SK-N-SH (cell line): Measurements from ENCODE around the gene ZNF628. TPM values are rescaled to one million over a fixed set of nuclear protein-coding genes. Genes with fewer than 3 reads are reported as not detected.

ENCODE experiments used
- CTCF ChIA-PET: fragments of 300-600, 350-600 bp; formaldehyde crosslinking; extraction: SDS; loops from one replicate; lab custom pipeline; 2021; lab: Yijun Ruan, JAX
- POLR2A ChIA-PET: fragments of 350-600 bp; sonication (Branson Sonifier 250); formaldehyde crosslinking; extraction: SDS; loops from one replicate; lab custom pipeline; 2020; ENCODE audit warnings: antibody characterized with exemption, inconsistent platforms; lab: Yijun Ruan, JAX
- DNase-seq: peaks from one replicate; pipeline ENCODE4 v3.0.0; 2012
- H2AFZ ChIP-seq: fragments of 200-600 bp; sonication (generic); 2 replicates; pipeline ENCODE4 v1.8.1; 2016; ENCODE audit warnings: antibody characterized with exemption, mild to moderate bottlenecking, low read depth
- H3F3A ChIP-seq: fragments of 200-600 bp; sonication (generic); replicated peaks from 2 replicates; pipeline ENCODE3; 2016; ENCODE audit warnings: antibody characterized with exemption, mild to moderate bottlenecking; ENCODE audit not compliant: insufficient read depth
- H3K27ac ChIP-seq, 2 experiments: fragments of 200-500 bp in 1 of 2; fragments of 200-600 bp in 1 of 2; sonication (Bioruptor generic) in 1 of 2; sonication (generic), shearing (Covaris generic) in 1 of 2; 2 replicates each; pipeline versions ENCODE4 v1.5.1 to v1.6.1; 2014 to 2016; ENCODE audit warnings: low read depth in 2 of 2, inconsistent platforms in 1 of 2, low read length in 1 of 2, mild to moderate bottlenecking in 1 of 2, mixed read lengths in 1 of 2
- H3K27me3 ChIP-seq: fragments of 200-600 bp; sonication (generic), shearing (Covaris generic); 2 replicates; pipeline ENCODE4 v1.6.1; 2016; ENCODE audit warnings: mixed run types; ENCODE audit not compliant: insufficient read depth
- H3K36me3 ChIP-seq, 2 experiments: fragments of 200-500 bp in 1 of 2; fragments of 200-600 bp in 1 of 2; sonication (Bioruptor generic) in 1 of 2; sonication (generic) in 1 of 2; replicated peaks in 1 of 2; 2 replicates each; pipeline versions ENCODE3 to v1.5.1; 2014 to 2016; ENCODE audit warnings: low read length in 1 of 2, mild to moderate bottlenecking in 1 of 2; ENCODE audit not compliant: insufficient read depth in 2 of 2, control insufficient read depth in 1 of 2
- H3K4me1 ChIP-seq, 2 experiments: fragments of 200-500 bp in 1 of 2; fragments of 200-600 bp in 1 of 2; sonication (Bioruptor generic) in 1 of 2; sonication (generic), shearing (Covaris generic) in 1 of 2; 2 replicates each; pipeline versions ENCODE4 v1.5.1 to v1.6.1; 2014 to 2016; ENCODE audit warnings: low read depth in 1 of 2, low read length in 1 of 2, mixed run types in 1 of 2; ENCODE audit not compliant: insufficient read depth in 2 of 2, control insufficient read depth in 1 of 2
- H3K4me2 ChIP-seq: fragments of 200-600 bp; sonication (generic), shearing (Covaris generic); 2 replicates; pipeline ENCODE4 v1.6.1; 2017; ENCODE audit warnings: mixed run types
- H3K4me3 ChIP-seq, 2 experiments: fragments of 200-500 bp in 1 of 2; fragments of 200-600 bp in 1 of 2; sonication (Bioruptor generic) in 1 of 2; sonication (generic), shearing (Covaris generic) in 1 of 2; 2 replicates each; pipeline versions ENCODE4 v1.5.1 to v1.8.1; 2014 to 2016; ENCODE audit warnings: low read depth in 2 of 2, inconsistent platforms in 1 of 2, low read length in 1 of 2, mild to moderate bottlenecking in 1 of 2, mixed read lengths in 1 of 2, moderate library complexity in 1 of 2
- H3K79me2 ChIP-seq: fragments of 200-600 bp; sonication (generic); 2 replicates; pipeline ENCODE4 v1.8.1; 2017; ENCODE audit warnings: mild to moderate bottlenecking; ENCODE audit not compliant: insufficient read depth
- H3K9ac ChIP-seq: fragments of 200-600 bp; sonication (generic); 2 replicates; pipeline ENCODE4 v1.6.1; 2017; ENCODE audit warnings: mixed run types
- H3K9me2 ChIP-seq: fragments of 200-600 bp; sonication (generic); 2 replicates; pipeline ENCODE4 v1.6.1; 2017; ENCODE audit warnings: mixed run types
- H3K9me3 ChIP-seq: fragments of 200-600 bp; sonication (generic); 2 replicates; pipeline ENCODE4 v1.6.1; 2017; ENCODE audit warnings: mixed run types, mild to moderate bottlenecking, moderate library complexity
- H4K20me1 ChIP-seq: fragments of 200-600 bp; sonication (generic); 2 replicates; pipeline ENCODE4 v1.6.1; 2017; ENCODE audit warnings: mild to moderate bottlenecking, mixed run types; ENCODE audit not compliant: insufficient read depth
- EZH2phosphoT487 ChIP-seq: fragments of 200-600 bp; sonication (generic); IDR thresholded peaks from 2 replicates; pipeline ENCODE4 v1.6.1; 2017; ENCODE audit warnings: low read depth, mixed run types, mild to moderate bottlenecking, antibody characterized with exemption, moderate library complexity, borderline replicate concordance
- FOSL2 ChIP-seq: IDR thresholded peaks from 2 replicates; pipeline ENCODE4 v1.4.0; 2012; ENCODE audit warnings: low read depth, mild to moderate bottlenecking, moderate library complexity, borderline replicate concordance
- FOXJ3 ChIP-seq: sonication (generic); formaldehyde crosslinking; IDR thresholded peaks from 2 replicates; pipeline ENCODE4 v1.5.1; 2020; ENCODE audit warnings: mild to moderate bottlenecking, missing genetic modification reagents
- FOXM1 ChIP-seq: IDR thresholded peaks from 2 replicates; pipeline ENCODE4 v1.4.0; 2012; ENCODE audit warnings: low read depth, mild to moderate bottlenecking
- GATA2 ChIP-seq: sonication (generic); formaldehyde crosslinking; IDR thresholded peaks from 2 replicates; pipeline ENCODE4 v1.5.0; 2020; ENCODE audit warnings: mild to moderate bottlenecking, missing genetic modification reagents
- IRF3 ChIP-seq: fragments of 150-350 bp; IDR thresholded peaks from 2 replicates; pipeline ENCODE4 v1.6.1; 2016; ENCODE audit warnings: mild to moderate bottlenecking, low read depth, low read length
- MEF2A ChIP-seq: IDR thresholded peaks from 2 replicates; pipeline ENCODE4 v1.4.0; 2012; ENCODE audit warnings: low read depth, borderline replicate concordance
- NFIC ChIP-seq: IDR thresholded peaks from 2 replicates; pipeline ENCODE4 v1.4.0; 2012; ENCODE audit warnings: borderline replicate concordance
- PBX3 ChIP-seq: IDR thresholded peaks from 2 replicates; pipeline ENCODE4; 2012
- POLR2AphosphoS5 ChIP-seq: IDR thresholded peaks from 2 replicates; pipeline ENCODE4 v1.6.1; 2012; ENCODE audit warnings: low read depth, low read length
- RCOR1 ChIP-seq: fragments of 150-350 bp; IDR thresholded peaks from 2 replicates; pipeline ENCODE4 v1.6.1; 2017; ENCODE audit warnings: antibody characterized with exemption, low read length
- REST ChIP-seq: IDR thresholded peaks from 2 replicates; pipeline ENCODE4 v1.6.1; 2012; ENCODE audit warnings: mild to moderate bottlenecking, low read depth, low read length, moderate library complexity
- RFX5 ChIP-seq: IDR thresholded peaks from 2 replicates; pipeline ENCODE4 v1.6.1; 2012; ENCODE audit warnings: mild to moderate bottlenecking, improper control_type of control experiment, low read length
- RXRA ChIP-seq: IDR thresholded peaks from 2 replicates; pipeline ENCODE4 v1.4.0; 2012; ENCODE audit warnings: low read depth, mild to moderate bottlenecking, borderline replicate concordance
- SIN3A ChIP-seq: IDR thresholded peaks from 2 replicates; pipeline ENCODE4 v1.6.1; 2012; ENCODE audit warnings: low read depth, mild to moderate bottlenecking, low read length, moderate library complexity, borderline replicate concordance
- TAF1 ChIP-seq: IDR thresholded peaks from 2 replicates; pipeline ENCODE4 v1.6.1; 2012; ENCODE audit warnings: low read depth, mild to moderate bottlenecking, low read length, moderate library complexity, borderline replicate concordance
- TCF12 ChIP-seq: IDR thresholded peaks from 2 replicates; pipeline ENCODE4 v1.4.0; 2012
- WGBS: methylation state at CpG from one replicate; pipeline ENCODE4 v1.1.6; 2017; ENCODE audit warnings: low lambda C conversion rate; 5-methylcytosine and 5-hydroxymethylcytosine counted together
- polyA plus RNA-seq, 3 experiments: library from polyadenylated mRNA; depleted of rRNA; stranded (reverse); fragments of >200 nt; gene quantifications; 2 replicates each; pipeline ENCODE4 v1.2.3, GENCODE V29; 2012

ZNF628 gene
- polyA plus RNA-seq, 1 of the 3 experiments (the other 2 are of a cell fraction): 1.6 TPM

DNA sequence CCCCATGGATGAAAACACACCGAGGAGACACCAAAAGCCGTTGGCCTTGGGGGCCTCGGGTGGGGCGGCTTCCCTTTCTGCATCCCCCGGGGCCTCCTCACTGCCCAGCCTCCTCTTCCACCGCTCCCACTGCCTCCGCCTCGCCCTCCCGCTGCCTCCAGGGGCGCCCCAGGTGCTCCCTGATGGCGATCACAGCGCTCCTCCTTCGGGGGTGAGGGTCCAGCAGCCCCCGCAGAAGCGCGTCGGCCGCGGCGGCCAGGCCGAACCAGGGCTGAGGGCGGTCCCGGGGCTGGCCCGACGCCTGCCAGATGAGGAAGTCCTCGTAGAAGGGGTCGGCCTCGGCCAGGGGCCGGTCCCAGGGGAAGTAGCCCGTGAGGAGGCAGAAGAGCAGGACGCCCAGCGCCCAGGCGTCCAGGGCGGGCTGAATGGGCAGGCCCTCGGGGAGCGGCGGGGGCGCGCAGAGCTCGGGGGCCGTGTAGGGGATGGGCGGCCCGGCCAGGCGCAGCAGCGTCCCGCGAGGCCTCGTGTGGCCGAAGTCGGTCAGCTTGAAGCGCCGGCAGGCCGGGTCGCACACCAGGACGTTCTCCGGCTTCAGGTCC, 53.3 kb downstream of the ZNF628 start (continued):
- TF ChIP-seq REST (no peak), RFX5 (no peak), TCF12 (no peak), SIN3A (no peak)

GRCh38 chr19:55530996-55531395, 54.6 kb downstream of the ZNF628 start:
- no peak overlapping the region for H3K27ac ChIP-seq
- no peaks in the 10 kb centered on the region for H3K9me3 ChIP-seq
- CTCF ChIA-PET: interaction anchor here (1.6 kb wide), 1 partner anchor 27 kb away, joined by 9 read pairs; no protein-coding TSS in a partner anchor
- H3K4me3 ChIP-seq: no peak overlapping the region
- H2AFZ ChIP-seq: no peak overlapping the region
- no peak overlapping the region for H3K9ac ChIP-seq
- no peak for DNase-seq
- no peak for TF ChIP-seq FOSL2
- TF ChIP-seq TAF1: no peak
- no peak for TF ChIP-seq RXRA
- TF ChIP-seq PBX3: no peak
- no peak for TF ChIP-seq EZH2phosphoT487
- TF ChIP-seq GATA2 (CRISPR knock-in tag): no peak
- no peak for TF ChIP-seq FOXJ3 (CRISPR knock-in tag)
- TF ChIP-seq TCF12: no peak
- TF ChIP-seq IRF3: no peak
- no peak for TF ChIP-seq FOXM1
- no peak for TF ChIP-seq NFIC
- no peak for TF ChIP-seq POLR2AphosphoS5
- TF ChIP-seq RCOR1: no peak
- TF ChIP-seq SIN3A: no peak
- no peak for TF ChIP-seq MEF2A
- POLR2A ChIA-PET: no interaction called here
- no peaks in the 10 kb centered on the region for H3K79me2 ChIP-seq
- WGBS: 100% methylated on average over 4 of the region's 26 CpGs
- peaks cover 0 to 25% of the 10 kb centered on the region in 2 experiments; a peak in 1 of 4 replicates for H3K4me1 ChIP-seq
- H3K36me3 ChIP-seq: no peaks in the 10 kb centered on the region
- H3K4me2 ChIP-seq: no peak overlapping the region
- no peaks in the 10 kb centered on the region for H3K27me3 ChIP-seq
- H3K9me2 ChIP-seq: no peaks in the 10 kb centered on the region
- H3F3A ChIP-seq: no peaks in the 10 kb centered on the region
- H4K20me1 ChIP-seq: no peaks in the 10 kb centered on the region

Other genes with a start within 250 kb of the ZNF628 start
- 2.0 and 3.0 TPM in 2 replicates for gene TMEM86B, start 247.9 kb upstream of the ZNF628 start, polyA plus RNA-seq (2012; rRNA removed)
- gene PPP6R1, start 217.6 kb upstream of the ZNF628 start, polyA plus RNA-seq (2012; rRNA removed): 44.9 and 47.8 TPM in 2 replicates
- 51.7 and 55.4 TPM in 2 replicates for gene HSPBP1, start 196.5 kb upstream of the ZNF628 start, polyA plus RNA-seq (2012; rRNA removed)
- gene BRSK1, start 192.6 kb upstream of the ZNF628 start, polyA plus RNA-seq (2012; rRNA removed): 32.2 and 49.7 TPM in 2 replicates
- gene TMEM150B, start 151.3 kb upstream of the ZNF628 start, polyA plus RNA-seq (2012; rRNA removed): not detected in 2 replicates
- gene KMT5C, start 136.7 kb upstream of the ZNF628 start, polyA plus RNA-seq (2012; rRNA removed): 14.0 and 14.4 TPM in 2 replicates
- 0.58 and 0.74 TPM in 2 replicates for gene COX6B2, start 121.9 kb upstream of the ZNF628 start, polyA plus RNA-seq (2012; rRNA removed)
- not detected in 2 replicates for gene GARIN5B, start 113.4 kb upstream of the ZNF628 start, polyA plus RNA-seq (2012; rRNA removed)
- 13.2 and 16.1 TPM in 2 replicates for gene IL11, start 106.2 kb upstream of the ZNF628 start, polyA plus RNA-seq (2012; rRNA removed)
- 0.77 and 0.91 TPM in 2 replicates for gene TMEM190, start 99.8 kb upstream of the ZNF628 start, polyA plus RNA-seq (2012; rRNA removed)
- gene TMEM238, start 92.3 kb upstream of the ZNF628 start, polyA plus RNA-seq (2012; rRNA removed): 0.08 and 0.12 TPM in 2 replicates
- 2,297 and 2,368 TPM in 2 replicates for gene RPL28, start 90.7 kb upstream of the ZNF628 start, polyA plus RNA-seq (2012; rRNA removed)
- 84.7 and 133 TPM in 2 replicates for gene UBE2S, start 68.8 kb upstream of the ZNF628 start, polyA plus RNA-seq (2012; rRNA removed)
- gene SHISA7, start 33.3 kb upstream of the ZNF628 start, polyA plus RNA-seq (2012; rRNA removed): 0.02 TPM in 1 of 2 replicates, not detected in the other
- gene ISOC2, start 15.0 kb upstream of the ZNF628 start, polyA plus RNA-seq (2012; rRNA removed): 60.9 and 65.4 TPM in 2 replicates
- gene C19orf85, start 11.9 kb upstream of the ZNF628 start, polyA plus RNA-seq (2012; rRNA removed): not detected in 2 replicates
- gene NAT14, start 8.6 kb downstream of the ZNF628 start, polyA plus RNA-seq (2012; rRNA removed): 84.4 and 89.9 TPM in 2 replicates
- gene SSC5D, start 11.8 kb downstream of the ZNF628 start, polyA plus RNA-seq (2012; rRNA removed): 2.6 and 4.9 TPM in 2 replicates
- gene SBK2, start 60.5 kb downstream of the ZNF628 start, polyA plus RNA-seq (2012; rRNA removed): 0.20 and 0.28 TPM in 2 replicates
- 0.03 and 0.05 TPM in 2 replicates for gene SBK3, start 68.9 kb downstream of the ZNF628 start, polyA plus RNA-seq (2012; rRNA removed)
- 3.5 and 5.9 TPM in 2 replicates for gene ZNF579, start 104.2 kb downstream of the ZNF628 start, polyA plus RNA-seq (2012; rRNA removed)
- 5.2 and 5.7 TPM in 2 replicates for gene FIZ1, start 122.9 kb downstream of the ZNF628 start, polyA plus RNA-seq (2012; rRNA removed)
- gene ZNF524, start 123.7 kb downstream of the ZNF628 start, polyA plus RNA-seq (2012; rRNA removed): 7.2 and 7.3 TPM in 2 replicates
- 3.4 and 5.0 TPM in 2 replicates for gene ZNF865, start 129.0 kb downstream of the ZNF628 start, polyA plus RNA-seq (2012; rRNA removed)
- gene ZNF784, start 147.9 kb downstream of the ZNF628 start, polyA plus RNA-seq (2012; rRNA removed): 5.0 and 5.5 TPM in 2 replicates
- 14.0 and 21.9 TPM in 2 replicates for gene ZNF580, start 164.4 kb downstream of the ZNF628 start, polyA plus RNA-seq (2012; rRNA removed)
- gene ZNF581, start 167.0 kb downstream of the ZNF628 start, polyA plus RNA-seq (2012; rRNA removed): 24.2 and 24.7 TPM in 2 replicates
- gene CCDC106, start 171.6 kb downstream of the ZNF628 start, polyA plus RNA-seq (2012; rRNA removed): 20.1 and 27.1 TPM in 2 replicates
- 217 and 321 TPM in 2 replicates for gene U2AF2, start 178.4 kb downstream of the ZNF628 start, polyA plus RNA-seq (2012; rRNA removed)
- gene EPN1, start 198.6 kb downstream of the ZNF628 start, polyA plus RNA-seq (2012; rRNA removed): 72.0 and 134 TPM in 2 replicates